ENCODE data around the gene PLAC9. TPM values are rescaled to one million over a fixed set of nuclear protein-coding genes. Genes with fewer than 3 reads are reported as not detected.
A peak's percentile ranks its signal among the peaks of the same experiment; 100 is the strongest.

PLAC9 gene
- total RNA-seq, 3 donors from 2014 or later (not counting 1 experiment from before 2014, with no cell fraction given) = not detected

- H3K27ac ChIP-seq (ENCODE audit: low read length) = no peak overlapping the region
- TF ChIP-seq, protein P1, sequence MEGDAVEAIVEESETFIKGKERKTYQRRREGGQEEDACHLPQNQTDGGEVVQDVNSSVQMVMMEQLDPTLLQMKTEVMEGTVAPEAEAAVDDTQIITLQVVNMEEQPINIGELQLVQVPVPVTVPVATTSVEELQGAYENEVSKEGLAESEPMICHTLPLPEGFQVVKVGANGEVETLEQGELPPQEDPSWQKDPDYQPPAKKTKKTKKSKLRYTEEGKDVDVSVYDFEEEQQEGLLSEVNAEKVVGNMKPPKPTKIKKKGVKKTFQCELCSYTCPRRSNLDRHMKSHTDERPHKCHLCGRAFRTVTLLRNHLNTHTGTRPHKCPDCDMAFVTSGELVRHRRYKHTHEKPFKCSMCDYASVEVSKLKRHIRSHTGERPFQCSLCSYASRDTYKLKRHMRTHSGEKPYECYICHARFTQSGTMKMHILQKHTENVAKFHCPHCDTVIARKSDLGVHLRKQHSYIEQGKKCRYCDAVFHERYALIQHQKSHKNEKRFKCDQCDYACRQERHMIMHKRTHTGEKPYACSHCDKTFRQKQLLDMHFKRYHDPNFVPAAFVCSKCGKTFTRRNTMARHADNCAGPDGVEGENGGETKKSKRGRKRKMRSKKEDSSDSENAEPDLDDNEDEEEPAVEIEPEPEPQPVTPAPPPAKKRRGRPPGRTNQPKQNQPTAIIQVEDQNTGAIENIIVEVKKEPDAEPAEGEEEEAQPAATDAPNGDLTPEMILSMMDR (IDR thresholded peaks at IDR 0.05) = no peak
- peaks cover 5 to 22% of the 10 kb centered on the region in 2 donors for H3K27me3 Mint-ChIP-seq (ENCODE audit: low read depth in 2 of 2)
- DNase-seq = no peak
- no peak overlapping the region for H3K4me3 Mint-ChIP-seq
- H3K36me3 Mint-ChIP-seq = no peaks in the 10 kb centered on the region
- H3K27me3 ChIP-seq (ENCODE audit: control insufficient read depth, insufficient read depth, low read length) = no peaks in the 10 kb centered on the region
- no peak for ATAC-seq
- no peak overlapping the region for H3K4me3 ChIP-seq (ENCODE audit: low read length)
- intact Hi-C loops (cut with micrococcal nuclease) = no loop called here
- H3K9me3 ChIP-seq (ENCODE audit: control insufficient read depth, insufficient read depth, low read length) = no peaks in the 10 kb centered on the region
- no peaks in the 10 kb centered on the region for H3K4me1 ChIP-seq (ENCODE audit: control insufficient read depth, insufficient read depth, low read length)
- no peaks in the 10 kb centered on the region for H3K36me3 ChIP-seq (ENCODE audit: control insufficient read depth, insufficient read depth, low read length)
- no peaks in the 10 kb centered on the region for H3K9me3 Mint-ChIP-seq
- H3K4me1 Mint-ChIP-seq = no peaks in the 10 kb centered on the region
- H3K27ac Mint-ChIP-seq = no peak overlapping the region
- 95% methylated on average over 9 of the region's 9 CpGs for WGBS (ENCODE audit: insufficient coverage)
Measured at GRCh38 chr10:80100116-80100515, 32.4 kb upstream of the PLAC9 start.

GRCh38 chr10:80100861-80101695 lies 31.5 kb upstream of the PLAC9 start:
- 93% methylated on average over 13 of the region's 15 CpGs for WGBS (ENCODE audit: insufficient coverage)
- intact Hi-C loops (cut with micrococcal nuclease) = no loop called here
- TF ChIP-seq, protein P1 (IDR thresholded peaks at IDR 0.05) = no peak

DNA sequence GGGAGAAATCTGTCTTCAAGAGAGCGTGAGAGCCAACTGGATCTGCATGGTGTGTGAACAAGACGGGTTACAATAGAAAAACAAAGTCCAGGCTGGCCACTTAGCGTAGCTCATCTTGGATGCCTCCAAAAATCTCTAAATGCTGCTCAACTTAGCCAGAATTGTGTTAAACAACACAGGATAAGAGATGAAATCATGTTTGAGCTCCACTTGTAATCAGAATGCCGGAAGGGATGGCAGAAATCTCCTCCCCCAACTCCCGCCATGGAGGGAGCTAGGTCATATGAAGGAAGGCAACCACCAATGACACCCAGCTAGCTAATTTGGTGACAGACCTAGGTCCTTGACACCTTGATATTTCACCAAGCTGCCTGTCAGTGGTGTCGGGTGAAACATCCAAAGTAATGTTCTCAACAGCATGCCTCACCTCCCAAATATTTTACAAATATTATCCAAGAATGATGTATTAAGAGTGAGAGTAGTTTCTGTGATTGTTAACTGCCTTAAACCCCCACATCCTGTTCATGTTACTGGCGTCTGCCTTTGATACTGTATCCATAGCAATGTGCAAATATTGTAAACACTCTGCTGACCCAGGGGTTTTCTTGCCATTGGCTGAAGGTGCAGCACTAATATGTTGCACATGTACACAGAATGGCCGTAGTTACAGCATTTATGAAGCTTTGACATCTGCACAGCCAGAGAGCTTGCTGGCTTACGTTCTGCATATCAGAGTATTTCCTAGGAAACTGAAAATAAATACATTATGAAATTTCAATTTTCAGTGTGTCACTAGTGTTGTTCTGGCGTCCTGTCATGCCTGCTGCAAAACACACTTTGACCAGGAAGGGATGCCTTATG lies 28.2 kb upstream of the PLAC9 start:
- WGBS (ENCODE audit: insufficient coverage) = 69% methylated on average over 10 of the region's 10 CpGs
- peak in 1 of 2 donors; percentile 50 for DNase-seq

More at GRCh38 chr10:80100861-80101695, 31.5 kb upstream of the PLAC9 start:
- DNase-seq = no peak
- ATAC-seq = no peak
- no peak overlapping the region for H3K4me3 Mint-ChIP-seq
- peaks cover 4 to 19% of the 10 kb centered on the region in 2 donors for H3K27me3 Mint-ChIP-seq (ENCODE audit: low read depth in 2 of 2)
- H3K36me3 Mint-ChIP-seq = no peaks in the 10 kb centered on the region
- Histone ChIP-seq H3K4me1 (ENCODE audit: control insufficient read depth, insufficient read depth, low read length) (no peaks in the 10 kb centered on the region), H3K27me3 (ENCODE audit: control insufficient read depth, insufficient read depth, low read length) (no peaks in the 10 kb centered on the region), H3K27ac (ENCODE audit: low read length) (no peak overlapping the region), H3K9me3 (ENCODE audit: control insufficient read depth, insufficient read depth, low read length) (no peaks in the 10 kb centered on the region), H3K36me3 (ENCODE audit: control insufficient read depth, insufficient read depth, low read length) (no peaks in the 10 kb centered on the region), H3K4me3 (ENCODE audit: low read length) (no peak overlapping the region)
- H3K4me1 Mint-ChIP-seq = no peaks in the 10 kb centered on the region
- H3K9me3 Mint-ChIP-seq = no peaks in the 10 kb centered on the region
- no peak overlapping the region for H3K27ac Mint-ChIP-seq

More for the DNA sequence above, 28.2 kb upstream of the PLAC9 start:
- H3K27me3 Mint-ChIP-seq (ENCODE audit: low read depth in 2 of 2) = peaks cover 0 to 2% of the 10 kb centered on the region in 2 donors
- Histone ChIP-seq H3K36me3 (ENCODE audit: control insufficient read depth, insufficient read depth, low read length) (no peaks in the 10 kb centered on the region), H3K4me1 (ENCODE audit: control insufficient read depth, insufficient read depth, low read length) (no peaks in the 10 kb centered on the region), H3K27me3 (ENCODE audit: control insufficient read depth, insufficient read depth, low read length) (no peaks in the 10 kb centered on the region), H3K9me3 (ENCODE audit: control insufficient read depth, insufficient read depth, low read length) (peaks cover 12% of the 10 kb centered on the region), H3K4me3 (ENCODE audit: low read length) (no peak overlapping the region), H3K27ac (ENCODE audit: low read length) (no peak overlapping the region)
- ATAC-seq = peak in 2 of 3 donors; percentile 26 to 45
- intact Hi-C loops (cut with micrococcal nuclease) = no loop called here
- no peak overlapping the region for H3K27ac Mint-ChIP-seq
- TF ChIP-seq, protein P1 (IDR thresholded peaks at IDR 0.05) = no peak
- H3K36me3 Mint-ChIP-seq = peaks cover 14% of the 10 kb centered on the region
- H3K4me3 Mint-ChIP-seq = no peak overlapping the region
- no peaks in the 10 kb centered on the region for H3K4me1 Mint-ChIP-seq
- H3K9me3 Mint-ChIP-seq = peaks cover 4 to 10% of the 10 kb centered on the region in 2 donors
